Heart left ventricle (tissue), 16 donors: ENCODE results near the gene BTG2. TPM values are rescaled to one million over a fixed set of nuclear protein-coding genes. Genes with fewer than 3 reads are reported as not detected.

Source experiments
- ATAC-seq, 4 donors: fragments of 200-7000 bp; cut with Tn5 transposase; one replicate each; pipeline ENCODE4 v1.9.1; 2020 to 2022; ENCODE audit warnings: moderate library complexity in 4 of 4, mild to moderate bottlenecking in 3 of 4, moderate number of reproducible peaks in 1 of 4
- DNase-seq, 5 donors: peaks; one replicate each; pipeline ENCODE4 v3.0.0-alpha.2; 2020
- H3K27ac ChIP-seq, 12 donors: fragments of 200-600 bp; sonication (generic) in 4 of 12; one replicate each; pipeline versions ENCODE4 v1.5.0 to v1.8.0; 2016 to 2022; ENCODE audit warnings: mild to moderate bottlenecking in 2 of 12
- H3K27me3 ChIP-seq, 9 donors: fragments of 200-600 bp; sonication (generic) in 2 of 9; one replicate each; pipeline versions ENCODE4 v1.5.1 to v1.8.0; 2016 to 2022; ENCODE audit warnings: mild to moderate bottlenecking in 3 of 9
- H3K36me3 ChIP-seq, 9 donors: fragments of 200-600 bp; sonication (generic) in 2 of 9; one replicate each; pipeline versions ENCODE4 v1.5.0 to v1.8.0; 2018 to 2022; ENCODE audit warnings: mild to moderate bottlenecking in 2 of 9
- H3K4me1 ChIP-seq, 12 donors: fragments of 200-600 bp; sonication (generic) in 4 of 12; one replicate each; pipeline versions ENCODE4 v1.5.0 to v1.8.0; 2016 to 2022; ENCODE audit warnings: mild to moderate bottlenecking in 3 of 12
- H3K4me3 ChIP-seq, 12 donors: fragments of 200-600 bp; sonication (generic) in 4 of 12; one replicate each; pipeline versions ENCODE4 v1.5.0 to v1.8.0; 2017 to 2022; ENCODE audit warnings: mild to moderate bottlenecking in 9 of 12, moderate library complexity in 4 of 12
- H3K9me3 ChIP-seq, 12 donors: fragments of 200-600 bp; sonication (generic) in 4 of 12; one replicate each; pipeline versions ENCODE4 v1.5.0 to v1.8.0; 2016 to 2022; ENCODE audit warnings: mild to moderate bottlenecking in 1 of 12
- POLR2A ChIP-seq, 2 donors: fragments of 450-650 bp; IDR thresholded peaks; one replicate each; pipeline ENCODE4 v1.6.1; 2017; ENCODE audit warnings: antibody characterized with exemption in 2 of 2, mild to moderate bottlenecking in 2 of 2, moderate library complexity in 2 of 2
- WGBS, 4 donors: extraction: QIAGEN DNeasy Blood & Tissue Kit in 2 of 4; methylation state at CpG; one replicate each; pipeline versions ENCODE4 v1.1.5 to v1.1.7; 2013 to 2018; 5-methylcytosine and 5-hydroxymethylcytosine counted together
- intact Hi-C, 10 donors: fragments of 100-400 bp; cut with DNase I; formaldehyde crosslinking; loops; one replicate each; pipeline versions ENCODE4 v1.11.1 to v1.14.2; 2022
- polyA plus RNA-seq, 2 donors: library from polyadenylated mRNA; stranded (reverse); fragments of 200-250 nt; gene quantifications; one replicate each; pipeline ENCODE4 v1.2.3, GENCODE V29; 2013
- total RNA-seq, 9 donors: library from RNA; depleted of rRNA in 2 of 9; stranded (reverse); fragments of >200 nt in 2 of 9; fragmentation: NEBNext Ultra II Directional in 3 of 9; extraction: Animal tissue kit (Norgen Biotek cat#: 25700) in 3 of 9; gene quantifications; one replicate each; pipeline versions ENCODE4 v1.1.0 to v1.2.4, GENCODE V29; 2016 to 2023
- TF ChIP-seq, protein P1 (sequence below), 12 donors: fragments of 200-600 bp; sonication (generic) in 4 of 12; IDR thresholded peaks; one replicate each; pipeline versions ENCODE4 v1.5.0 to v1.8.0; 2018 to 2022; ENCODE audit warnings: antibody characterized with exemption in 12 of 12, mild to moderate bottlenecking in 5 of 12
- donor health status: ischemic (EF 13 %, LVEDD 7.1; RV severe dilation, severe dysfunction).
- donor health status: healthy with polysubstance abuse.
- donor health status: DM: no; HTN: yes; CAD: no.
- donor health status: DM: no; HTN: no; CAD: no.
- donor health status: ischemic (EF 25% LVEDD 6.9; RV normal size, moderate dysfunction).
- donor health status: ischemic (EF 25% LVEDD 5.7; RV mildly dilated, moderate dysfunction).
- donor health status: healthy.
- donor health status: DM: yes; HTN: yes; CAD: no.
- donor health status: ischemic (EF 35%, LVEDD 5.7; RV mildly dilated, moderate dysfunction).
- donor health status: nonischemic (EF 11% LVEDD 7.7; RV severe dilation, severe dysfunction).
- donor health status: DM: yes; HTN: yes; CAD: no.
- donor health status: PGD.
- donor health status: ischemic (EF 29% LVEDD 5.4; RV normal size, mild dysfunction).
- donor health status: nonischemic (EF 23%, LVEDD 6.1; RV moderate dilation, normal function).

The BTG2 gene
- total and polyA plus RNA-seq, 11 donors, result 23.8 to 174 (median 42.1) TPM

- peaks cover 21 to 86% (median 64%) of the 10 kb centered on the region in 12 donors for H3K4me1 ChIP-seq
Measured at GRCh38 chr1:203282720-203283542, 22.4 kb upstream of the BTG2 start.

DNA sequence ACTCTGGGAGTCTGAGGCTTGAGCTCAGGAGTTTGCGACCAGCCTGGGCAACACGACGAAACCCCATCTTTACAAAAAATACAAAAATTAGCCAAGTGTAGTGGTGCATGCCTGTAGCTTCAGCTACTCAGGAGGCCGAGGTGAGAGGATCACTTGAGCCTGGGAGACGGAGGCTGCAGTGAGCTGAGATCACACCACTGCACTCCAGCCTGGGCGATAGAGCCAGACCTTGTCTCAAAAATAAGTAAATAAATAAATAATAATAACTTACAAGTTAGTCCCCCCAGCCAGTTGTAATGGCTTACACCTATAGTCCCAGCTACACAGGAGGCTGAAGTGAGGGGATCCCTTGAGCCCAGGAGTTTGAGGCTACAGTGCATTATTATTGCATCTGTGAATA lies 21.7 kb upstream of the BTG2 start:
- Histone ChIP-seq H3K4me1 (peaks cover 24 to 87% (median 66%) of the 10 kb centered on the region in 12 donors), H3K27ac (peak overlapping the region in 6 of 12 donors; percentile 25 to 98 (median 93)), H3K36me3 (no peaks in the 10 kb centered on the region), H3K9me3 (no peaks in the 10 kb centered on the region), H3K27me3 (no peaks in the 10 kb centered on the region), H3K4me3 (no peak overlapping the region)
- no peak for ATAC-seq
- 91 to 98% (median 94%) methylated on average over 6 of the region's 6 CpGs for WGBS, 4 donors
- intact Hi-C loops, result no loop called here
- TF ChIP-seq POLR2A (IDR thresholded peaks at IDR 0.05), result no peak
- TF ChIP-seq, protein P1, sequence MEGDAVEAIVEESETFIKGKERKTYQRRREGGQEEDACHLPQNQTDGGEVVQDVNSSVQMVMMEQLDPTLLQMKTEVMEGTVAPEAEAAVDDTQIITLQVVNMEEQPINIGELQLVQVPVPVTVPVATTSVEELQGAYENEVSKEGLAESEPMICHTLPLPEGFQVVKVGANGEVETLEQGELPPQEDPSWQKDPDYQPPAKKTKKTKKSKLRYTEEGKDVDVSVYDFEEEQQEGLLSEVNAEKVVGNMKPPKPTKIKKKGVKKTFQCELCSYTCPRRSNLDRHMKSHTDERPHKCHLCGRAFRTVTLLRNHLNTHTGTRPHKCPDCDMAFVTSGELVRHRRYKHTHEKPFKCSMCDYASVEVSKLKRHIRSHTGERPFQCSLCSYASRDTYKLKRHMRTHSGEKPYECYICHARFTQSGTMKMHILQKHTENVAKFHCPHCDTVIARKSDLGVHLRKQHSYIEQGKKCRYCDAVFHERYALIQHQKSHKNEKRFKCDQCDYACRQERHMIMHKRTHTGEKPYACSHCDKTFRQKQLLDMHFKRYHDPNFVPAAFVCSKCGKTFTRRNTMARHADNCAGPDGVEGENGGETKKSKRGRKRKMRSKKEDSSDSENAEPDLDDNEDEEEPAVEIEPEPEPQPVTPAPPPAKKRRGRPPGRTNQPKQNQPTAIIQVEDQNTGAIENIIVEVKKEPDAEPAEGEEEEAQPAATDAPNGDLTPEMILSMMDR (IDR thresholded peaks at IDR 0.05), result no peak
- DNase-seq, result peak in 1 of 5 donors; percentile 1

More at GRCh38 chr1:203282720-203283542, 22.4 kb upstream of the BTG2 start:
- Histone ChIP-seq H3K27ac (peak overlapping the region; percentile 50 to 98 (median 88)), H3K4me3 (no peak overlapping the region), H3K9me3 (no peaks in the 10 kb centered on the region), H3K27me3 (no peaks in the 10 kb centered on the region), H3K36me3 (no peaks in the 10 kb centered on the region)
- WGBS, 4 donors, result 69 to 76% (median 74%) methylated on average over 11 of the region's 11 CpGs
- peak in 1 of 4 donors; percentile 1 for ATAC-seq
- intact Hi-C loops, result no loop called here
- no peak for TF ChIP-seq POLR2A (IDR thresholded peaks at IDR 0.05)
- TF ChIP-seq, protein P1 (IDR thresholded peaks at IDR 0.05), result no peak
- DNase-seq, result peak in 1 of 5 donors; percentile 5

- ATAC-seq (no peak), DNase-seq (peak in 1 of 5 donors; percentile 13)
- Histone ChIP-seq H3K4me1 (peaks cover 20 to 86% (median 67%) of the 10 kb centered on the region in 12 donors), H3K9me3 (no peaks in the 10 kb centered on the region), H3K36me3 (no peaks in the 10 kb centered on the region), H3K4me3 (no peak overlapping the region), H3K27ac (peak overlapping the region in 5 of 12 donors; percentile 10 to 21 (median 19)), H3K27me3 (no peaks in the 10 kb centered on the region)
- TF ChIP-seq, protein P1 (IDR thresholded peaks at IDR 0.05), result no peak
- TF ChIP-seq POLR2A (IDR thresholded peaks at IDR 0.05), result no peak
- 60 to 71% (median 65%) methylated on average over 10 to 11 of the region's 11 CpGs for WGBS, 4 donors
- intact Hi-C loops, result no loop called here
Measured at GRCh38 chr1:203284411-203285123, 20.8 kb upstream of the BTG2 start.
